Activated naive CD8-positive, alpha-beta T cell treated with anti-CD3 and anti-CD28 coated beads for 36 hours (primary cell): ENCODE measurements around the gene NUCB2. TPM values are rescaled to one million over a fixed set of nuclear protein-coding genes. Genes with fewer than 3 reads are reported as not detected.
"Not testable (repeated sequence)": the region's sequence is repeated elsewhere in the genome, so short reads cannot be mapped to it uniquely, and the experiment has no call there.

Source experiments
- DNase-seq: peaks from one replicate; pipeline ENCODE4 v3.0.0; 2021
- H3K27ac Mint-ChIP-seq: one replicate; pipeline ENCODE4 v1.8.0; 2022; ENCODE audit warnings: mild to moderate bottlenecking, moderate library complexity, mixed read lengths
- H3K27me3 Mint-ChIP-seq: one replicate; pipeline ENCODE4 v1.8.0; 2022; ENCODE audit warnings: mild to moderate bottlenecking, mixed read lengths
- H3K36me3 Mint-ChIP-seq: one replicate; pipeline ENCODE4 v1.8.0; 2021; ENCODE audit warnings: mild to moderate bottlenecking, mixed read lengths
- H3K4me1 Mint-ChIP-seq: one replicate; pipeline ENCODE4 v1.8.0; 2021; ENCODE audit warnings: mixed read lengths
- H3K4me3 Mint-ChIP-seq: one replicate; pipeline ENCODE4 v1.8.0; 2022; ENCODE audit warnings: mild to moderate bottlenecking, moderate library complexity, mixed read lengths
- H3K9me3 Mint-ChIP-seq: one replicate; pipeline ENCODE4 v1.8.0; 2022; ENCODE audit warnings: mixed read lengths
- total RNA-seq, 2 experiments: library from RNA; stranded (reverse); gene quantifications; one replicate each; pipeline ENCODE4 v1.2.3, GENCODE V29; 2021

The NUCB2 gene
- total RNA-seq: 10 to 100 TPM; 78.5 to 88.8 TPM

DNA sequence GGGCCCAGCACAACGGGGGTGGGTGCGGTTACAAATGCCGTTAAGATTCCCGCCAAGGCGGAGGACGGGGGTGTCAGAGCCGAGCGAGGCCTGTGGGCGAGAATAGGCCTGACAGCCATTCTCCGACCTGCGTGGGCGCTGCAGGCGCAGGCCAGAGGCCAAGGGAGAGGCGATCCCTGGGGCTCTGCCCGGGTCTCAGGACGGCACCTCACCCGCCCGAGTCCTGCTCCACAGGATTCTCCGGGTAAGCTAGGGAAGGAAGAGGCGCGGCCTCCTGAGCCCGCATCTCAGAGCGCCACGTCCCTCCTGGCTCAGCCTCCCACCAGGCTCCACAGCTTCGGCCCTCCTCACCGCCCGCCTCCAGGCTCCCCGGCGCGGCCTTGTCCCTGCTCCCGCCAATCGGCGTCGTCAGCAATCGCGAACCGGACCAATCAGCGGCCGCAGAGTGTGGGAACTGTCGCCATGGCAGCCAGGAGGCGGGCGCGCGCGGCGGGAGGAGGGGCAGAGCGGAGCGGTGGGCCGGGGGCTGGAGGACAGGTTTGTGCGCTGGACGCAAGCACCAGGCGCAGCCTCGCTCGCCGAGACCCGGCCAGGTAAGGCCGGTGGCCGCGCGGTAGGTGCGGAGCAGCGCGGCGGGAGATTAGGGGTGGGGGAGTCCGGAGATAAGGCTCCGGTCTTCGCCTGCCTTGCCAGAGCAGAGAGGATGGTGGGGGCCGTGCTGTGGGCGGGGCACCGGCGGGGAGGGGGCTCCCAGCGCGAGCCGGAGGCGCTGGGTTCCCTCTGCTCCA, at the start of gene NUCB2:
NUCB2 (plus strand) TSS at position 504 of the 788 bp plus-strand sequence. CDS start 18,585 bp downstream, outside the sequence.
- Mint-ChIP-seq H3K4me1 (peaks cover 39% of the 10 kb centered on the region), H3K4me3 (peak within 1 kb of the TSS; percentile 83), H3K27ac (peak within 1 kb of the TSS; percentile 92), H3K36me3 (peaks cover 12% of the 10 kb centered on the region), H3K9me3 (no peaks in the 10 kb centered on the region), H3K27me3 (no peaks in the 10 kb centered on the region)
- DNase-seq: peak; percentile 97

DNA sequence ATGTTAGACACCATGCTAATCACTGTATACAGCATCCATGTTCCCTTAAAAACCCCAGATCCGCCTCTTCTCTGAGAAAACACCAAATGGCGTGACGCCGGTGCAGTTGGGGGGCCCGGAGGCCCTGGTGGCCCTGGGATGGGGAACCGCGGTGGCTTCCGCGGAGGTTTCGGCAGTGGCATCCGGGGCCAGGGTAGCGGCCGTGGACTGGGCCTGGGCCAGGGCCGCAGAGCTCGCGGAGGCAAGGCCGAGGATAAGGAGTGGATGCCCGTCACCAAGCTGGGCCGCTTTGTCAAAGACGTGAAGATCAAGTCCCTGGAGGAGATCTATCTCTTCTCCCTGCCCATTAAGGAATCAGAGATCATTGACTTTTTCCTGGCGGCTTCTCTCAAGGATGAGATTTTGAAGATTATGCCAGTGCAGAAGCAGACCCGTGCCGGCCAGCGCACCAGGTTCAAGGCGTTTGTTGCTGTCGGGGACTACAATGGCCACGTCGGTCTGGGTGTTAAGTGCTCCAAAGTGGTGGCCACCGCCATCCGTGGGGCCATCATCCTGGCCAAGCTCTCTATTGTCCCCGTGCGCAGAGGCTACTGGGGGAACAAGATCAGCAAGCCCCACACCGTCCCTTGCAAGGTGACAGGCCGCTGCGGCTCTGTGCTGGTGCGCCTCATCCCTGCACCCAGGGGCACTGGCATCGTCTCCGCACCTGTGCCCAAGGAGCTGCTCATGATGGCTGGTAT, 48.2 kb upstream of the NUCB2 start:
- peaks cover 20% of the 10 kb centered on the region for H3K4me1 Mint-ChIP-seq
- H3K27ac Mint-ChIP-seq, H3K9me3 Mint-ChIP-seq, H3K4me3 Mint-ChIP-seq, H3K36me3 Mint-ChIP-seq, H3K27me3 Mint-ChIP-seq, DNase-seq: not testable (repeated sequence)

DNA sequence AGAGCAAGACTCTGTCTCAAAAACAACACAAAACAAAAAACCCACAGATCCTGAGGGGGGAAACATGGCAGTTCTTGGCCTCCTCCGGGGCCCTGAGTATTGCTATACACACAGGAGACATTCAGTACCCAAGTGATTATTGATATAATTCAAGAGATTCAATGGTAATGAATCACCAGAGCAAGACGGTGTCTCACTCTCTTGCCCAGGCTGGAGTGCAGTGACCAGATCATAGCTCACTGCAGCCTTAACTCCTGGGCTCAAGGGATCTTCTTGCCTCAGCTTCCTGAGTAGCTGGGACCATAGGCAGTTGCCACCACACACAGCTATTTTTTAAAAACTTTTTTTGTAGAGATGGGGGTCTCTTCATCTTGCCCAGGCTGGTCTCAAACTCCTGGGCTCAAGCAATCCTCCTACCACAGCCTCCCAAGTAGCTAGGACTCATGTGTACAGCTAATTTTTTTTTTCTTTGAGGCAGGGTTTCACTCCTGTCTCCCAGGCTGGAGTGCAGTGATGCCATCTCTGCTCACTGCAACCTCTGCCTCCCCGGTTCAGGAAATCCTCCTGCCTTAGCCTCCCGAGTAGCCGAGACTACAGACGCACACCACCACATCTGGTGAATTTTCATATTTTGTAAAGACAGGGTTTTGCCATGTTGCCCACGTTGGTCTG, 46.9 kb upstream of the NUCB2 start:
- DNase-seq: no peak
- no peak overlapping the region for H3K27ac Mint-ChIP-seq
- H3K9me3 Mint-ChIP-seq: no peaks in the 10 kb centered on the region
- H3K4me1 Mint-ChIP-seq: peaks cover 20% of the 10 kb centered on the region
- no peak overlapping the region for H3K4me3 Mint-ChIP-seq
- H3K36me3 Mint-ChIP-seq: peaks cover 1% of the 10 kb centered on the region
- H3K27me3 Mint-ChIP-seq: no peaks in the 10 kb centered on the region

DNA sequence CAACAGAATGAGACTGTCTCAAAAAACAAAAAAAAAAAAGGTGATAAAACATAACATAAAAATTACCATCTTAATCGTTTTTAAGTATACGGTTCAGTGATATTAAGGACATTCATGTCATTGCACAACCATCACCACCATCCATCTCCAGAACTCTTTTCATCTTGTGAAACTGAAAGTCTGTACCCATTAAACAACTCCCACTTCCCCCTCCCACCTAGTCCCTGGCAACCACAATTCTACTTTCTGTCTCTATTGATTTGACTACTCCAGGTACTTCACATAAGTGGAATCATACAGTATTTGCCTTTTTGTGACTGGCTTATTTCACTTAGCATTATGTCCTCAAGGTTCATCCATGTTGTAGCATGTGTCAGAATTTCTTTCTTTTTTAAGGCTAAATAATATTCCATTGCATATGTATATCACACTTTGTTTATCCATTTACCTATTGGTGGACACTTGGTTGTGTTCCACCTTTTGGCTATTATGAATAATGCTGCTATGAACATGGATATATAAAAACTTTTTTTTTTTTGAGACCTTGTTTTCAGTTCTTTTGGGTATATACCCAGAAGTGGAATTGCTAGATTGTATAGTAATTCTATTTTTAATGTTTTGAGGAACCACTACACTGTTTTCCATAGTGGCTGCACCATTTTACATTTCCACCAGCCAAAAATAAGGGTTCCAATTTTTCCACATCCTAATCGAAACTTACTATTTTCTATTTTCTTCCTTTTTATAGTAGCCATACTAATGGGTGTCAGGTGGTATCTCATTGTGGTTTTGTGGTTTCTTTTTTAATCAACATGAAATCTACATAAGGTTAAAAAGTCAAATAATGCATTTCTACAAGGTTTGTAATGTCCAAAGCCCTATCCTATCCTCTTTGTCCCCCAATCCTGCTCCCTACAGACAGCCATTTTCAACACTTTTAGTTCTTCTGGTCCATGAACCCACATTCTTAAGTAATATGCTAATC, 45.4 kb upstream of the NUCB2 start:
- H3K27me3 Mint-ChIP-seq: no peaks in the 10 kb centered on the region
- no peak overlapping the region for H3K27ac Mint-ChIP-seq
- H3K4me1 Mint-ChIP-seq: peaks cover 20% of the 10 kb centered on the region
- peak; percentile 61 for DNase-seq
- H3K4me3 Mint-ChIP-seq: peak overlapping the region; percentile 22
- no peaks in the 10 kb centered on the region for H3K9me3 Mint-ChIP-seq
- H3K36me3 Mint-ChIP-seq: peaks cover 1% of the 10 kb centered on the region

DNA sequence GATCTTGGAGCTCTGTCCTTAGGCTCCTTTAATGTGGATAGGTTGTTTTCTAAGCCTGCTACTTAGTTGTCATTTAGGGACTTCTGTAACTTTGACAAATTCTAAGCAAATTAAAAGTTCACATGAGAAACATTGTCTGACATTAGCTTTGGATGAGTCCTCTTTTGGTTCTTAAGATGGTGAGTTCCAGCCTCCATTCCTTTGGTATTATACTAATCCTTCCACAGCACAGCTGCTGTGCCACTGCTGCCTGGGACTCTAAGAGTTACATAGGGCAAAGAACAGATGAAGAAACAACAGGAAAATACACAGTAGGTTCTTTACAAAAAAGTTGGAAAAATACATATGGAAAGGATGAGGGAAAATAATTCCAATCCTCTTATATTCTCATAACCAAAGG, 43.4 kb upstream of the NUCB2 start:
- Mint-ChIP-seq H3K9me3 (no peaks in the 10 kb centered on the region), H3K4me1 (peaks cover 20% of the 10 kb centered on the region), H3K4me3 (no peak overlapping the region), H3K27me3 (no peaks in the 10 kb centered on the region), H3K27ac (no peak overlapping the region), H3K36me3 (peaks cover 1% of the 10 kb centered on the region)
- no peak for DNase-seq

DNA sequence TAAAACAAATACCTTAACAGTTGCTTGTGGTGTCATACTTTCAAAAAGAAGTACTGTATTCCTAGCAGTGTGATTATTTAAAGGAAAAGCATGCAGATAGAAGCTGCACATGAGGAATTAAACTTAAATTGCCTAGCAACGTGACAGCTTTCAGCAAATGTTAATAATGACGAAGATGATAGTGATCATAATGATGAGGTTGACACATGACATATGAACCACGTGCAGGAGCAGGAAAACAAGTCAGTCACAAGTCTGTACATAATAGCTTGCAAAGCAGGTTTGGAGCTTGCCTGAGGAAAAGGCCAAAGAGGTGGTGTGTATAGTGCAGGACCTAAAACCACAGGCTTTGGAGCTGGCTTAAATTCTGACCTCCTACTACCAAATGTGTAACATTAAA, 38.2 kb upstream of the NUCB2 start:
- H3K9me3 Mint-ChIP-seq: no peaks in the 10 kb centered on the region
- H3K36me3 Mint-ChIP-seq: no peaks in the 10 kb centered on the region
- peaks cover 33% of the 10 kb centered on the region for H3K27me3 Mint-ChIP-seq
- DNase-seq: no peak
- no peak overlapping the region for H3K4me3 Mint-ChIP-seq
- H3K4me1 Mint-ChIP-seq: no peaks in the 10 kb centered on the region
- no peak overlapping the region for H3K27ac Mint-ChIP-seq

DNA sequence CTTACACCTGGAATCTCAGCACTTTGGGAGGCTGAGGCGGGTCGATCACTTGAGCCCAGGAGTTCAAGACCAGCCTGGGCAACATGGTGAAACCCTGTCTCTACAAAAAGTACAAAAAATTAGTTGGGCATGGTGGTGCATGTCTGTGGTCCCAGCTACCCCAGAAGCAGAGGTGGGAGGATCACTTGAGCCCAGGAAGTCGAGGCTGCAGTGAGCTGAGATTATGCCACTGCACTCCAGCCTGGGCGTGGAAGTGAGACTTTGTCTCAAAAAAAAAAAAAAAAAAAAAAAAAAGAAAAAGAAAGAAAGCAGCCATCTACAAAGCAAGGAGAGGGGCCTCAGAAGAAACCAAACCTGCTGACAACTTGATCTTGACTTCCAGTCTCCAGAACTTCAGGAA, 36.6 kb upstream of the NUCB2 start:
- H3K4me3 Mint-ChIP-seq, H3K9me3 Mint-ChIP-seq, H3K27ac Mint-ChIP-seq, H3K36me3 Mint-ChIP-seq, H3K4me1 Mint-ChIP-seq, DNase-seq: not testable (repeated sequence)
- H3K27me3 Mint-ChIP-seq: peaks cover 33% of the 10 kb centered on the region

DNA sequence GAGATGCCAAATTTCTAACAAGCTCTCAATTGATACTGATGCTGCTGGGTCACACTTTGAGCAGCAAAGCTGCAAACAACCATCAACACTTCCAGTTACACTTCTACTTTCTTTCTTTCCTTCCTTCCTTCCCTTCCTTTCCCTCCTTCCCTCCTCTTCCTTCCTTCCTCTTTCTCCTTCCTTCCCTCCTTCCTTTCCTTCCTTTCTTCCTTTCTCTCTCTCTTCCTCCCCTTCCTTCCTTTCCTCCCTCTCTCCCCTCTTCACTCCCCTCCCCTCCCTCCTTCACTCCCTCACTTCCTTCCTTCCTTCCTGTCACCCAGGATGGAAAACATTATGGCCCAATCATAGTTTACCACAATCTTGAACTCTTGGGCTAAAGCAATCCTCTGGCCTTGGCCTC, 35.8 kb upstream of the NUCB2 start:
- Mint-ChIP-seq H3K4me1 (peaks cover 4% of the 10 kb centered on the region), H3K27me3 (peaks cover 33% of the 10 kb centered on the region), H3K4me3 (no peak overlapping the region), H3K27ac (no peak overlapping the region), H3K36me3 (no peaks in the 10 kb centered on the region), H3K9me3 (no peaks in the 10 kb centered on the region)
- no peak for DNase-seq

DNA sequence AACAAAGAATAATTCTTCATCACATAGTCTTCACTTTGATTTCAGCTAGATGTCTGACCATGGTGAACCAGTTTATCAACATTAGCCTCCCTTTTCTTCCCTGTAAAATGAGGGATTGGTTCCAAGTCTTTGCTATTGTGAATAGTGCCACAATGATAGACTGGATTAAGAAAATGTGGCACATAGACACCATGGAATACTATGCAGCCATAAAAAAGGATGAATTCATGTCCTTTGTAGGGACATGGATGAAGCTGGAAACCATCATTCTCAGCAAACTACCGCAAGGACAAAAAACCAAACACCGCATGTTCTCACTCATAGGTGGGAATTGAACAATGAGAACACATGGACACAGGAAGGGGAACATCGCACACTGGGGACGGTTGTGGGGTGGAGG, 33.6 kb upstream of the NUCB2 start:
- not testable (repeated sequence) for H3K4me3 Mint-ChIP-seq, H3K9me3 Mint-ChIP-seq, H3K36me3 Mint-ChIP-seq, H3K27ac Mint-ChIP-seq, DNase-seq, H3K4me1 Mint-ChIP-seq
- H3K27me3 Mint-ChIP-seq: peaks cover 33% of the 10 kb centered on the region

DNA sequence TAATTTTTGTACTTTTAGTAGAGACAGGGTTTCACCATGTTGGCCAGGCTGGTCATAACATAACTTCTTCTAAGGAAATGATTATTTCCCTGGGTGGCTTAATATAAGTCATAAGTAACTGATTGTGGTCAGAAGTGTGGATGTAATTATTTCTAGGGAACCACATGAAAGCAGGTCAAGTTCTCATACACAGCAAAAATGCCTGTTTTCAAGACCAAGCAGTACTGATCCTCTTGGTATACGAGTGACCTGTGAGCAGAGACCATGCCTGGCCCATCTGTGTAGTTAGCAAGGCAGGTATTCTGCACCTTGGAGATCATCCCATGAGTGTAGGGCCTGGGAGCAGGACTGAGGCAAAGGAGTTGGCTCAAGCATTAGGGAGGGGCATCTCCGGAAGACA, 32.5 kb upstream of the NUCB2 start:
- peaks cover 24% of the 10 kb centered on the region for H3K27me3 Mint-ChIP-seq
- no peak for DNase-seq

DNA sequence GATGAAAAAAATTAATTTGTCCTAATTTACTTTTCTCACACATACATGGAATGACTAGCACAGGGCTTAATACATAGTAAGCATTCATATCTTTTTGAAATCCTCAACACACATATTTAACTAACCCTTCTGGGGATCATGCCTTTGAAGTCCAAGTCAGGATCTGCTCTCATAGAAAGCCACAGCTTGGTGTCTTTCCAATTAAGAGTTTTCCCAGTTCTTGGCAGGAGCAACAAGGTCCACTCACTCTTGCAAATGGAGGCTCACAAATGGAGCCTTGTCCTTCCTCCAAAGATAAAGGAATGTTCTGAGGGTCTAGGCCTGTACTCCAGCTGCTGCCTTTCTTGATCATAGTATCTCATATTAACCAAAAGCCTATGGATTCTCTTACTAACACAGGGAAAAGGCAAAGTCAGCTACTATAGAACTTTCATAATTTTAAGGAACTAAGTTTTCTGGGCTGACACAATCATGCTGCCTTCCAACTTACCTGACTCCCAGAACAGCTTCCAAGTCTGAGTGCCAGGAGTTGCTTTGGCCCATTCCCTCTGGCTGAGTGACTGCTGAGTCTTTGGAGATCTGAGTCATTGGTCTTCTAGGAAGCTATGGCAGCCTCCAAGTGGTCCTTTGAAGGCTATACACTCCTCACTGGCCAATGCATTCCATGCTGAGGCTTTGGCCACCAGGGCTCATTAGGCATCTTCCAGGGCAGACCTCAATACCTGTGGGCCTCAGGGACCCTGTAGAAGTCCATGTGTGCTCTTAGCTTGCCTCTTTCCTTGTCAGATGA, 25.8 kb upstream of the NUCB2 start:
- Mint-ChIP-seq H3K27ac (no peak overlapping the region), H3K4me3 (no peak overlapping the region), H3K4me1 (no peaks in the 10 kb centered on the region), H3K36me3 (no peaks in the 10 kb centered on the region), H3K9me3 (no peaks in the 10 kb centered on the region), H3K27me3 (no peaks in the 10 kb centered on the region)
- no peak for DNase-seq

More for the DNA sequence above, 32.5 kb upstream of the NUCB2 start:
- Mint-ChIP-seq H3K4me3 (no peak overlapping the region), H3K36me3 (no peaks in the 10 kb centered on the region), H3K4me1 (peaks cover 4% of the 10 kb centered on the region), H3K9me3 (no peaks in the 10 kb centered on the region), H3K27ac (no peak overlapping the region)

DNA sequence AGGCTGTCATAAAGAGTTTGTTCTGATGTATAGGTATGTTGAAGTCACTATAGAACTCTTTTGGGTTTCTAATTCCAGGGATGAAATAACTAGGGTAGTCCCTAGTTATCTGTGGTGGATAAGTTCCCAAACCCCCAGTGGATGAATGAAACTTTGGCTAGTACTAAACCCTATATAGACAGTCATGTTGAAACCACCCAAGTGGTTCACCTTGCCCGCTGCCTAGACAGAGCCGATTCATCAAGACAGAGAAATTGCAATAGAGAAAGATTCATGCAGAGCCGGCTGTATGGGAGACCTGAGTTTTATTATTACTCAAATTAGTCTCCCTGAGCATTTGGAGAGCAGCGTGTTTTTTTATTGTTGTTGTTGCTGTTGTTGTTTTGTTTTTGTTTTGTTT, 23.8 kb upstream of the NUCB2 start:
- Mint-ChIP-seq H3K4me1 (peaks cover 13% of the 10 kb centered on the region), H3K4me3 (no peak overlapping the region), H3K27me3 (no peaks in the 10 kb centered on the region), H3K9me3 (no peaks in the 10 kb centered on the region), H3K36me3 (no peaks in the 10 kb centered on the region), H3K27ac (no peak overlapping the region)
- no peak for DNase-seq

DNA sequence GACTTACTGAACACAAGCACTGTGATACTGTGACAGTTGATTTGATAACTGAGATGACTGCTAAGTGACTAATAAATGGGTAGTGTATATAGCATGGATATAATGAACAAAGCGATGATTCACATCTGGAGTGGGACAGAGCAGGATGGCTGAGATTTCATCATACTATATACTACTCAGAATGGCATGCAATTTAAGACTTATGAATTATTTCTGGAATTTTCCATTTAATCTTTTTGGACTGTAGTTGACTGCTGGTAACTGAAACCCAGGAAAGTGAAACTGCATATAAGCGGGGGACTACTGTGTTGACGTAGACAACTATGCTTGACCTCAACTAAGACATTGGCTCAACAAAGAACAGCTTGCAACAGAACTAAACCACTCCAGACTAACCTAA, 20.0 kb upstream of the NUCB2 start:
- no peak for DNase-seq
- Mint-ChIP-seq H3K4me3 (no peak overlapping the region), H3K36me3 (no peaks in the 10 kb centered on the region), H3K9me3 (no peaks in the 10 kb centered on the region), H3K27me3 (no peaks in the 10 kb centered on the region), H3K4me1 (peaks cover 22% of the 10 kb centered on the region), H3K27ac (peak overlapping the region; percentile 2)

DNA sequence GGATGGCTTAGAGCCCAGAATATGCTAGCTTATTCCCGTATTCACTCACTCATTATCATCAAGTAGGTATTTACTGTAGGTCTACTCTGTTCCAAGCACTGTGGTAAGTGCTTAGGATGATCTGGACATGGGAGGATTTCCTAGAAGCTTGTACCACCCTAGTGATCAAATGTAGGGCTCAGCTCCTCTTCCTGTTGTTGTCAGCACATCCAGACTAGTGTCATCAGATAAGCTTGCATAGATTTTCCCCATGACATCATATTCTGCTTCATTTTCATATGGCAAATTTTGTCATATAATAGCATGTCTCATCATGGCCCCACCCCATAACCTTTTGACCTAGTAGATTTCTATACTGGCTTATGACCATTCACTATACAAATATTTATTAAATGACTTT, 19.3 kb upstream of the NUCB2 start:
- no peak overlapping the region for H3K27ac Mint-ChIP-seq
- no peak for DNase-seq
- no peak overlapping the region for H3K4me3 Mint-ChIP-seq
- H3K4me1 Mint-ChIP-seq: peaks cover 22% of the 10 kb centered on the region
- H3K27me3 Mint-ChIP-seq: no peaks in the 10 kb centered on the region
- H3K9me3 Mint-ChIP-seq: no peaks in the 10 kb centered on the region
- no peaks in the 10 kb centered on the region for H3K36me3 Mint-ChIP-seq
